Renal cortical epithelial cell (primary cell): ENCODE results near the gene HOXB1. TPM values are rescaled to one million over a fixed set of nuclear protein-coding genes. Genes with fewer than 3 reads are reported as not detected.
A peak's percentile ranks its signal among the peaks of the same experiment; 100 is the strongest.

Experiments
- DNase-seq: peaks from one replicate; pipeline ENCODE4 v3.0.0-alpha.2; 2011; ENCODE audit warnings: low read depth
- total RNA-seq: library from RNA; depleted of rRNA; stranded (reverse); fragments of >200 nt; gene quantifications from 2 replicates; pipeline ENCODE4 v1.2.3, GENCODE V29; 2014

The HOXB1 gene
- total RNA-seq, 1 donor from 2014 or later, result not detected

- peak; percentile 93 for DNase-seq
Observed at GRCh38 chr17:48555258-48556228, 24.7 kb upstream of the HOXB1 start.

GRCh38 chr17:48554412-48555257 is 23.8 kb upstream of the HOXB1 start:
- DNase-seq, result no peak

- DNase-seq, result no peak
Observed at GRCh38 chr17:48553826-48554225, 23.0 kb upstream of the HOXB1 start.

- no peak for DNase-seq
Observed at GRCh38 chr17:48553190-48553547, 22.4 kb upstream of the HOXB1 start.

- DNase-seq, result no peak
Observed at GRCh38 chr17:48552466-48553189, 21.8 kb upstream of the HOXB1 start.

- no peak for DNase-seq
Observed at GRCh38 chr17:48551596-48552465, 21.0 kb upstream of the HOXB1 start.

- no peak for DNase-seq
Observed at GRCh38 chr17:48551214-48551555, 20.4 kb upstream of the HOXB1 start.

- no peak for DNase-seq
Observed at GRCh38 chr17:48550502-48551213, 19.8 kb upstream of the HOXB1 start.

- DNase-seq, result no peak
Observed at GRCh38 chr17:48549914-48550501, 19.2 kb upstream of the HOXB1 start.

- no peak for DNase-seq
Observed at GRCh38 chr17:48549281-48549630, 18.4 kb upstream of the HOXB1 start.

GRCh38 chr17:48548523-48549280 is 17.9 kb upstream of the HOXB1 start:
- DNase-seq, result no peak

GRCh38 chr17:48547808-48548522 is 17.2 kb upstream of the HOXB1 start:
- peak; percentile 73 for DNase-seq

GRCh38 chr17:48546924-48547807 is 16.4 kb upstream of the HOXB1 start:
- DNase-seq, result peak; percentile 58

- DNase-seq, result no peak
Observed at GRCh38 chr17:48546137-48546923, 15.5 kb upstream of the HOXB1 start.

- DNase-seq, result no peak
Observed at GRCh38 chr17:48545539-48545938, 14.7 kb upstream of the HOXB1 start.

- DNase-seq, result no peak
Observed at GRCh38 chr17:48545022-48545375, 14.2 kb upstream of the HOXB1 start, which contains the start of gene HOXB2. TSS of gene HOXB2 (minus strand) at chr17:48545109. CDS start at chr17:48544911, 198 bp downstream.
